WERI-Rb-1 (cell line): ENCODE measurements around the gene TIMMDC1.

Experiments
- DNase-seq: peaks from one replicate; pipeline ENCODE4 v3.0.0-alpha.2; 2020
- H3K27ac ChIP-seq: fragments of 250-450 bp; sonication (Bioruptor Pico); 2 replicates; pipeline ENCODE4 v1.5.1; 2020; ENCODE audit warnings: mild to moderate bottlenecking, moderate library complexity
- H3K27me3 ChIP-seq: fragments of 250-450 bp; sonication (Bioruptor Pico); 2 replicates; pipeline ENCODE4 v1.5.1; 2021; ENCODE audit warnings: mild to moderate bottlenecking, low read depth, moderate library complexity; ENCODE audit not compliant: insufficient read depth, severe bottlenecking
- H3K36me3 ChIP-seq: fragments of 250-450 bp; sonication (Bioruptor Pico); 2 replicates; pipeline ENCODE4 v1.5.1; 2020; ENCODE audit warnings: mild to moderate bottlenecking, moderate library complexity
- H3K4me3 ChIP-seq: 2 replicates; pipeline ENCODE4 v1.5.1; 2011; ENCODE audit warnings: low read depth, mild to moderate bottlenecking, control low read depth, low read length
- H3K9me3 ChIP-seq: fragments of 250-450 bp; sonication (Bioruptor Pico); 2 replicates; pipeline ENCODE4 v1.5.1; 2021; ENCODE audit warnings: mild to moderate bottlenecking, moderate library complexity; ENCODE audit not compliant: severe bottlenecking
- CTCF ChIP-seq: IDR thresholded peaks from 2 replicates; pipeline ENCODE4 v1.5.1; 2011; ENCODE audit warnings: low read depth, mild to moderate bottlenecking, control low read depth, inconsistent platforms, low read length

Gene TIMMDC1

GRCh38 chr3:119553823-119554415 is 55.6 kb downstream of the TIMMDC1 start:
- Histone ChIP-seq H3K4me3 (no peak overlapping the region), H3K27me3 (peaks cover 21% of the 10 kb centered on the region), H3K27ac (no peak overlapping the region), H3K36me3 (no peaks in the 10 kb centered on the region), H3K9me3 (no peaks in the 10 kb centered on the region)
- TF ChIP-seq CTCF: no peak
- DNase-seq: no peak

- no peak overlapping the region for H3K27ac ChIP-seq
- peaks cover 21% of the 10 kb centered on the region for H3K27me3 ChIP-seq
- H3K36me3 ChIP-seq: no peaks in the 10 kb centered on the region
- DNase-seq: no peak
- H3K9me3 ChIP-seq: no peaks in the 10 kb centered on the region
- no peak overlapping the region for H3K4me3 ChIP-seq
- no peak for TF ChIP-seq CTCF
Measured at GRCh38 chr3:119555309-119555735, 57.0 kb downstream of the TIMMDC1 start.

GRCh38 chr3:119555929-119556328 is 57.6 kb downstream of the TIMMDC1 start:
- TF ChIP-seq CTCF: no peak
- Histone ChIP-seq H3K9me3 (no peaks in the 10 kb centered on the region), H3K27ac (no peak overlapping the region), H3K4me3 (no peak overlapping the region), H3K27me3 (peaks cover 21% of the 10 kb centered on the region), H3K36me3 (no peaks in the 10 kb centered on the region)
- no peak for DNase-seq

GRCh38 chr3:119557192-119557876 is 59.0 kb downstream of the TIMMDC1 start:
- Histone ChIP-seq H3K27ac (no peak overlapping the region), H3K4me3 (no peak overlapping the region), H3K36me3 (no peaks in the 10 kb centered on the region), H3K9me3 (no peaks in the 10 kb centered on the region), H3K27me3 (peaks cover 21% of the 10 kb centered on the region)
- DNase-seq: no peak
- TF ChIP-seq CTCF: no peak

- no peak for DNase-seq
- no peak for TF ChIP-seq CTCF
- no peaks in the 10 kb centered on the region for H3K36me3 ChIP-seq
- no peak overlapping the region for H3K27ac ChIP-seq
- H3K27me3 ChIP-seq: peaks cover 21% of the 10 kb centered on the region
- H3K4me3 ChIP-seq: no peak overlapping the region
- H3K9me3 ChIP-seq: no peaks in the 10 kb centered on the region
Measured at GRCh38 chr3:119557877-119558269, 59.5 kb downstream of the TIMMDC1 start.
